H1 (cell line): Measurements from ENCODE around the gene TCEANC. TPM values are rescaled to one million over a fixed set of nuclear protein-coding genes. Genes with fewer than 3 reads are reported as not detected.

Experiments used
- CTCF ChIA-PET: fragments of 300-600 bp; sonication (Branson Sonifier 250); formaldehyde crosslinking; loops from one replicate; lab custom pipeline; 2021; ENCODE audit not compliant: partially characterized antibody; lab: Charles Lee
- POLR2A ChIA-PET: fragments of 300-600 bp; sonication (Branson Sonifier 250); formaldehyde crosslinking; loops from one replicate; lab custom pipeline; 2021; ENCODE audit warnings: inconsistent platforms; ENCODE audit not compliant: partially characterized antibody; lab: Charles Lee
- DNase-seq, 2 experiments: peaks; one replicate each; pipeline versions ENCODE4 v3.0.0 to v3.0.0-alpha.2; 2010 to 2022; ENCODE audit warnings: low spot score in 2 of 2, low read depth in 1 of 2, mixed read lengths in 1 of 2
- FAIRE-seq: peaks from 2 replicates; lab custom pipeline; 2011; peaks lifted over from hg19 to GRCh38; lab: Jason Lieb, UNC
- H2AFZ ChIP-seq: 2 replicates; pipeline ENCODE4 v1.8.1; 2012; ENCODE audit warnings: low read length, inconsistent platforms
- H2AK5ac ChIP-seq: 2 replicates; pipeline ENCODE4 v1.6.1; 2013; ENCODE audit warnings: low read depth, low read length
- H2BK120ac ChIP-seq: replicated peaks from 2 replicates; pipeline ENCODE3; 2013; ENCODE audit warnings: low read depth, low read length, inconsistent platforms
- H2BK12ac ChIP-seq: 2 replicates; pipeline ENCODE4 v1.6.1; 2013; ENCODE audit warnings: low read depth, low read length
- H2BK15ac ChIP-seq: 2 replicates; pipeline ENCODE4 v1.6.1; 2013; ENCODE audit warnings: low read length
- H2BK20ac ChIP-seq: 2 replicates; pipeline ENCODE4 v1.6.1; 2013; ENCODE audit warnings: low read length
- H2BK5ac ChIP-seq: 2 replicates; pipeline ENCODE4 v1.6.1; 2013; ENCODE audit warnings: low read depth, low read length
- H3K14ac ChIP-seq: 2 replicates; pipeline ENCODE4 v1.6.1; 2013; ENCODE audit warnings: inconsistent platforms; ENCODE audit not compliant: insufficient read length
- H3K18ac ChIP-seq: 2 replicates; pipeline ENCODE4 v1.6.1; 2013; ENCODE audit warnings: low read length; ENCODE audit errors: extremely low read depth
- H3K23ac ChIP-seq: 2 replicates; pipeline ENCODE4 v1.6.1; 2013; ENCODE audit warnings: inconsistent platforms; ENCODE audit not compliant: insufficient read length
- H3K23me2 ChIP-seq: 2 replicates; pipeline ENCODE4 v1.6.1; 2013; ENCODE audit warnings: low read depth, low read length
- H3K27ac ChIP-seq: 2 replicates; pipeline ENCODE4 v1.6.1; 2011; ENCODE audit warnings: low read depth, low read length, inconsistent platforms
- H3K27me3 ChIP-seq, 4 experiments: replicated peaks in 1 of 4; 1 replicate in 1 of 4; 2 replicates in 3 of 4; pipeline versions ENCODE4 v1.6.1 to v1.8.1; 2011 to 2013; ENCODE audit warnings: low read length in 3 of 4, mild to moderate bottlenecking in 3 of 4, inconsistent platforms in 2 of 4, mixed read lengths in 2 of 4, moderate library complexity in 1 of 4; ENCODE audit not compliant: control insufficient read depth in 3 of 4, insufficient read depth in 3 of 4; ENCODE audit errors: extremely low read depth in 1 of 4
- H3K36me3 ChIP-seq, 4 experiments: 2 replicates each; pipeline versions ENCODE4 v1.6.1 to v1.8.1; 2011 to 2013; ENCODE audit warnings: mild to moderate bottlenecking in 4 of 4, low read length in 3 of 4, moderate library complexity in 2 of 4, control low read depth in 1 of 4, inconsistent platforms in 1 of 4; ENCODE audit not compliant: insufficient read depth in 4 of 4, control insufficient read depth in 2 of 4
- H3K4ac ChIP-seq: replicated peaks from 2 replicates; pipeline ENCODE3; 2013; ENCODE audit warnings: low read length, low read depth, mixed read lengths, inconsistent platforms; ENCODE audit not compliant: insufficient read length
- H3K4me1 ChIP-seq, 4 experiments: replicated peaks in 1 of 4; 1 replicate in 1 of 4; 2 replicates in 3 of 4; pipeline versions ENCODE4 v1.6.1 to v1.8.1; 2011 to 2013; ENCODE audit warnings: low read length in 3 of 4, inconsistent platforms in 2 of 4, mixed read lengths in 1 of 4; ENCODE audit not compliant: insufficient read depth in 4 of 4, control insufficient read depth in 3 of 4
- H3K4me2 ChIP-seq, 2 experiments: 2 replicates each; pipeline versions ENCODE4 v1.6.1 to v1.8.1; 2011 to 2013; ENCODE audit warnings: low read depth in 2 of 2, low read length in 2 of 2, control low read depth in 1 of 2, inconsistent platforms in 1 of 2, mild to moderate bottlenecking in 1 of 2; ENCODE audit not compliant: insufficient read depth in 1 of 2
- H3K4me3 ChIP-seq, 4 experiments: fragments of 200-600, 300-600 bp in 1 of 4; sonication (generic), shearing (Covaris generic), sonication (Bioruptor Twin) in 1 of 4; 2 replicates each; pipeline versions ENCODE4 v1.5.1 to v1.8.1; 2011 to 2016; ENCODE audit warnings: low read length in 4 of 4, low read depth in 3 of 4, control low read depth in 2 of 4, inconsistent platforms in 2 of 4, mild to moderate bottlenecking in 2 of 4, mixed read lengths in 1 of 4, moderate library complexity in 1 of 4; ENCODE audit not compliant: insufficient read depth in 2 of 4; ENCODE audit errors: extremely low read depth in 1 of 4
- H3K56ac ChIP-seq: replicated peaks from 2 replicates; pipeline ENCODE3; 2013; ENCODE audit warnings: low read depth, mild to moderate bottlenecking, mixed read lengths, low read length, inconsistent platforms; ENCODE audit not compliant: insufficient read length
- H3K79me1 ChIP-seq: 2 replicates; pipeline ENCODE4 v1.6.1; 2013; ENCODE audit warnings: low read depth, low read length, control low read depth
- H3K79me2 ChIP-seq, 2 experiments: 2 replicates each; pipeline versions ENCODE4 v1.6.1 to v1.8.1; 2012 to 2013; ENCODE audit warnings: low read length in 2 of 2, mild to moderate bottlenecking in 2 of 2, inconsistent platforms in 1 of 2; ENCODE audit not compliant: insufficient read depth in 2 of 2, control insufficient read depth in 1 of 2
- H3K9ac ChIP-seq, 4 experiments: replicated peaks in 1 of 4; 1 replicate in 1 of 4; 2 replicates in 3 of 4; pipeline versions ENCODE4 v1.6.1 to v1.8.1; 2011 to 2013; ENCODE audit warnings: low read depth in 3 of 4, low read length in 3 of 4, control low read depth in 2 of 4, mild to moderate bottlenecking in 2 of 4, moderate library complexity in 2 of 4, inconsistent platforms in 1 of 4; ENCODE audit errors: extremely low read depth in 1 of 4
- H3K9me3 ChIP-seq, 2 experiments: 2 replicates each; pipeline versions ENCODE4 v1.6.1 to v1.8.1; 2012 to 2013; ENCODE audit warnings: mild to moderate bottlenecking in 2 of 2, moderate library complexity in 2 of 2, control low read depth in 1 of 2, inconsistent platforms in 1 of 2, low read depth in 1 of 2, low read length in 1 of 2, mixed read lengths in 1 of 2; ENCODE audit not compliant: insufficient read depth in 2 of 2
- H4K20me1 ChIP-seq, 2 experiments: replicated peaks in 1 of 2; 2 replicates each; pipeline versions ENCODE3 to v1.8.1; 2011 to 2013; ENCODE audit warnings: inconsistent platforms in 2 of 2, low read length in 2 of 2, mild to moderate bottlenecking in 1 of 2; ENCODE audit not compliant: insufficient read depth in 2 of 2, control insufficient read depth in 1 of 2
- H4K5ac ChIP-seq: 2 replicates; pipeline ENCODE4 v1.6.1; 2013; ENCODE audit warnings: low read length, low read depth, mixed read lengths, inconsistent platforms; ENCODE audit not compliant: insufficient read length
- H4K8ac ChIP-seq: 2 replicates; pipeline ENCODE4 v1.8.0; 2013; ENCODE audit warnings: mild to moderate bottlenecking, moderate library complexity, low read length, inconsistent platforms; ENCODE audit not compliant: insufficient read depth; ENCODE audit errors: extremely low read depth
- H4K91ac ChIP-seq: replicated peaks from 2 replicates; pipeline ENCODE3; 2013; ENCODE audit warnings: low read length, mixed read lengths, inconsistent platforms; ENCODE audit not compliant: insufficient read length
- CBX8 ChIP-seq: fragments of 300-800, 300-1000 bp; sonication (generic); IDR thresholded peaks from 2 replicates; pipeline ENCODE4 v1.7.1; 2016; ENCODE audit warnings: low read depth, low read length, borderline replicate concordance
- CTCF ChIP-seq, 3 experiments: IDR thresholded peaks; 1 replicate in 2 of 3; 2 replicates in 1 of 3; pipeline versions ENCODE4 v1.5.1 to v1.6.1; 2011; ENCODE audit warnings: low read length in 3 of 3, mild to moderate bottlenecking in 3 of 3, inconsistent platforms in 2 of 3, low read depth in 1 of 3, moderate library complexity in 1 of 3; ENCODE audit not compliant: insufficient read depth in 1 of 3; ENCODE audit errors: control extremely low read depth in 1 of 3
- GABPA ChIP-seq: IDR thresholded peaks from 2 replicates; pipeline ENCODE4 v1.6.1; 2011; ENCODE audit warnings: mild to moderate bottlenecking, low read length, moderate library complexity, borderline replicate concordance; ENCODE audit not compliant: insufficient read depth
- HDAC2 ChIP-seq, 2 experiments: fragments of 300-600 bp in 1 of 2; sonication (generic) in 1 of 2; IDR thresholded peaks; 2 replicates each; pipeline ENCODE4 v1.6.1; 2011 to 2012; ENCODE audit warnings: low read depth in 2 of 2, low read length in 2 of 2, mild to moderate bottlenecking in 2 of 2, moderate library complexity in 2 of 2, borderline replicate concordance in 1 of 2, inconsistent platforms in 1 of 2
- JUN ChIP-seq: IDR thresholded peaks from 2 replicates; pipeline ENCODE4 v1.6.1; 2011; ENCODE audit warnings: low read depth, mild to moderate bottlenecking, improper control_type of control experiment, low read length
- SIX5 ChIP-seq: IDR thresholded peaks from 2 replicates; pipeline ENCODE4 v1.6.1; 2011; ENCODE audit warnings: mild to moderate bottlenecking, low read depth, low read length
- SP2 ChIP-seq: IDR thresholded peaks from 2 replicates; pipeline ENCODE4 v1.6.1; 2012; ENCODE audit warnings: mild to moderate bottlenecking, low read length, inconsistent platforms
- WGBS, 2 experiments: shearing (Covaris generic) in 1 of 2; methylation state at CpG; one replicate each; pipeline versions ENCODE4 v1.1.6 to v1.1.7; 2013 to 2015; ENCODE audit warnings: low lambda C conversion rate in 2 of 2, mixed read lengths in 2 of 2, inconsistent platforms in 1 of 2, low coverage in 1 of 2, missing lambda C conversion rate in 1 of 2; ENCODE audit not compliant: insufficient replicate concordance in 2 of 2, insufficient coverage in 1 of 2, insufficient read length in 1 of 2; ENCODE audit errors: extremely low coverage in 1 of 2, missing lambda C conversion rate in 1 of 2; 5-methylcytosine and 5-hydroxymethylcytosine counted together
- polyA plus RNA-seq, 7 experiments: library from polyadenylated mRNA; depleted of rRNA in 3 of 7; stranded (reverse) in 5 of 7; unstranded in 2 of 7; fragments of >200 nt in 5 of 7; fragments of 200-250 nt in 2 of 7; gene quantifications; 1 replicate in 5 of 7; 2 replicates in 1 of 7; 4 replicates in 1 of 7; pipeline versions ENCODE4 v1.2.1 to v1.2.3, GENCODE V29; 2011 to 2013; ENCODE audit warnings: missing spikeins in 2 of 7, mixed read lengths in 2 of 7
- total RNA-seq: library from RNA; stranded (reverse); fragmentation: NEBNext Ultra II Directional; extraction: Animal tissue kit (Norgen Biotek cat#: 25700); gene quantifications from 2 replicates; pipeline ENCODE4 v1.2.1, GENCODE V29; 2021

TCEANC gene
- total and polyA plus RNA-seq, 2 of the 8 experiments (the other 6 are each of a cell fraction or from before 2014, with no cell fraction given), result 0.88 to 2.0 TPM

DNA sequence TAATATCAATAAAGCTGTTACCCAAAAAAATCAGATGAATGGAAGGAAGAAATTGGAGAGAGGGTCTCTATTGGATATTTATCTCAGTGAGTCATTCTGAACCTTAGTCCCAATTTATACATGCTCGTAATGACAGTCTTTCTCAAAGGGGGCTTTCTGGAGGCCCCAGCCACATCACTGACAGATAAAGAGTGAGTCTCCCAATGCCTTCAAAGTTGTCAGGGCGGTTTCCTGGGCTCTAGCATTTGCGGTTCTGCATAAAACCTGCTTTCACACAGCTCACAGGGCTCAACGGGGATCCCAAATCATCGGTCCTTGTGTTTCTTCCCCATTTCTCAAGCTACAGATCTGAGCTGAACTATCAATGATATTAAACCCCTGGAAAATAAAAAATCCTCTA, 17.3 kb downstream of the TCEANC start:
- Histone ChIP-seq H3K27ac (no peak overlapping the region), H3K4ac (no peak overlapping the region)
- POLR2A ChIA-PET, result no interaction called here

More for the DNA sequence above, 17.3 kb downstream of the TCEANC start:
- Histone ChIP-seq H2BK5ac (no peak overlapping the region), H4K8ac (no peak overlapping the region), H2AFZ (no peak overlapping the region), H3K23ac (no peak overlapping the region), H2BK12ac (no peak overlapping the region), H4K91ac (no peak overlapping the region), H3K4me2 (no peak overlapping the region), H2AK5ac (no peak overlapping the region), H4K20me1 (no peaks in the 10 kb centered on the region), H3K14ac (no peak overlapping the region), H3K4me1 (no peaks in the 10 kb centered on the region), H3K56ac (no peak overlapping the region), H3K18ac (no peak overlapping the region), H3K27me3 (no peaks in the 10 kb centered on the region), H3K4me3 (no peak overlapping the region), H3K23me2 (no peaks in the 10 kb centered on the region), H2BK20ac (no peak overlapping the region), H3K79me1 (no peaks in the 10 kb centered on the region), H3K79me2 (no peaks in the 10 kb centered on the region), H2BK15ac (no peak overlapping the region), H2BK120ac (no peak overlapping the region), H4K5ac (no peak overlapping the region), H3K9ac (no peak overlapping the region), H3K36me3 (no peaks in the 10 kb centered on the region), H3K9me3 (no peaks in the 10 kb centered on the region)
- no peak for DNase-seq
- no peak for TF ChIP-seq JUN
- no peak for TF ChIP-seq HDAC2 (IDR thresholded peaks at IDR 0.05; ENCODE audit: borderline replicate concordance in 1 of 2, low read depth in 2 of 2, low read length in 2 of 2)
- no peak for TF ChIP-seq SP2
- no peak for TF ChIP-seq CBX8
- TF ChIP-seq SIX5, result no peak
- TF ChIP-seq CTCF (IDR thresholded peaks at IDR 0.05; ENCODE audit: control extremely low read depth in 1 of 3, insufficient read depth in 1 of 3, low read depth in 1 of 3, low read length in 3 of 3), result no peak
- TF ChIP-seq GABPA, result no peak
- CTCF ChIA-PET, result no interaction called here
- FAIRE-seq, result no peak
- WGBS, 2 experiments, result 94% methylated on average over 5 of the region's 5 CpGs; no CpG with 5 or more reads in 1 of the 2 experiments
